ENCODE measurements around the gene SMIM38.

GRCh38 chr11:69150175-69150574 lies 5.6 kb upstream of the SMIM38 start:
- TF ChIP-seq POLR2AphosphoS5 (IDR thresholded peaks at IDR 0.05; ENCODE audit: low read depth, low read length): no peak
- no peak for TF ChIP-seq REST (IDR thresholded peaks at IDR 0.05; ENCODE audit: insufficient read depth in 1 of 2, low read depth in 2 of 2, low read length in 2 of 2)
- no peak for TF ChIP-seq TAF1 (IDR thresholded peaks at IDR 0.05; ENCODE audit: borderline replicate concordance, insufficient read depth, low read length)

All from PFSK-1 (cell line).